B cell (primary cell): Measurements from ENCODE around the gene SMAP2.

ENCODE experiments used
- EZH2 ChIP-seq: IDR thresholded peaks from 2 replicates; pipeline ENCODE4 v1.6.1; 2012; ENCODE audit warnings: borderline replicate concordance, low read depth, mild to moderate bottlenecking, moderate library complexity, low read length; ENCODE audit not compliant: insufficient read depth, poor library complexity, severe bottlenecking
- TF ChIP-seq, protein P1 (sequence below): fragments of 200-600 bp; IDR thresholded peaks from one replicate; pipeline ENCODE4 v1.8.0; 2022; ENCODE audit warnings: antibody characterized with exemption, mild to moderate bottlenecking

- TF ChIP-seq, protein P1, sequence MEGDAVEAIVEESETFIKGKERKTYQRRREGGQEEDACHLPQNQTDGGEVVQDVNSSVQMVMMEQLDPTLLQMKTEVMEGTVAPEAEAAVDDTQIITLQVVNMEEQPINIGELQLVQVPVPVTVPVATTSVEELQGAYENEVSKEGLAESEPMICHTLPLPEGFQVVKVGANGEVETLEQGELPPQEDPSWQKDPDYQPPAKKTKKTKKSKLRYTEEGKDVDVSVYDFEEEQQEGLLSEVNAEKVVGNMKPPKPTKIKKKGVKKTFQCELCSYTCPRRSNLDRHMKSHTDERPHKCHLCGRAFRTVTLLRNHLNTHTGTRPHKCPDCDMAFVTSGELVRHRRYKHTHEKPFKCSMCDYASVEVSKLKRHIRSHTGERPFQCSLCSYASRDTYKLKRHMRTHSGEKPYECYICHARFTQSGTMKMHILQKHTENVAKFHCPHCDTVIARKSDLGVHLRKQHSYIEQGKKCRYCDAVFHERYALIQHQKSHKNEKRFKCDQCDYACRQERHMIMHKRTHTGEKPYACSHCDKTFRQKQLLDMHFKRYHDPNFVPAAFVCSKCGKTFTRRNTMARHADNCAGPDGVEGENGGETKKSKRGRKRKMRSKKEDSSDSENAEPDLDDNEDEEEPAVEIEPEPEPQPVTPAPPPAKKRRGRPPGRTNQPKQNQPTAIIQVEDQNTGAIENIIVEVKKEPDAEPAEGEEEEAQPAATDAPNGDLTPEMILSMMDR: no peak
- no peak for TF ChIP-seq EZH2
Measured at GRCh38 chr1:40462956-40463590, 89.5 kb downstream of the SMAP2 start.
